GM19025 (cell line): ENCODE results near the gene PLCG2.
A peak's percentile ranks its signal among the peaks of the same experiment; 100 is the strongest.

Experiments
- ATAC-seq: cut with Tn5 transposase; IDR thresholded peaks from one replicate; pipeline ENCODE4 v1.9.1; 2021; ENCODE audit warnings: mild to moderate bottlenecking, low read depth, moderate library complexity; ENCODE audit not compliant: unreplicated experiment

The PLCG2 gene

DNA sequence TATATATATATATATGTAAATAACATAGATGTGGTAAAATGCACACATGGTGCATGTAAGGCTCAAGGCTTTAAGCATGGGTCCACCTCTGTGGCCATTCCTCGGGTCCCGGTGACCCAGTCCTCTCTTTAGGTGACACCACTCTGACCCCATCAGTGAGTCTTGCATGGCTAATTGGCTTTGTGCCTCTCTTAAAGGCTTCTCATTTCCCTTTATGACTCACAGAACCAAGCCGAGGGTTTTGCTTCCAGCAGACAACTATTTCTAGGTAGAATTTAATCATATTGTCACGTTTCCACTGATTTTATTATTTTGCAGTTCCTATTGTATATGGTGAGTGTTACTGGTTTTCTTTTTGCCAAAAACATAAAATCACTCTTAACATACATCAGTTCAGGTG is 59.7 kb downstream of the PLCG2 start:
- no peak for ATAC-seq

DNA sequence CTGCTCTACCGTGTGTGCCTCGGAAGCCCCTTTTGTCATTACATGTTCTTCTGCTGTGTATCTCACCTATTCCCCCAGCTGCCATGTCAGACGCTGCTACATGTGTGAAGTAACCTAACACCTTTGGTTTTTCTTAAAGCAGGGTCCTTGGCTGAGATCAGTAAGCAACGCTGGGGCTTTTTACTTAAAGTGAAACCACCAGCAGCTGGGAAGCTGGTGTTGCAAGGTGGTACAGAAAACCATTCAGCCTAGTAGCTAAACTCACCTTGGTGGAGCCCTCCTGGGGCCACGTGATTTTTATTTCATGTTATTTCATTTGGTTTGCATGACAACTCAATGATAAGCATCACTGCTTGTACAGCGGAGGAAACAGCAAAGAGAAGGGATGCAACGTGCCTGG is 62.6 kb downstream of the PLCG2 start:
- peak; percentile 64 for ATAC-seq

DNA sequence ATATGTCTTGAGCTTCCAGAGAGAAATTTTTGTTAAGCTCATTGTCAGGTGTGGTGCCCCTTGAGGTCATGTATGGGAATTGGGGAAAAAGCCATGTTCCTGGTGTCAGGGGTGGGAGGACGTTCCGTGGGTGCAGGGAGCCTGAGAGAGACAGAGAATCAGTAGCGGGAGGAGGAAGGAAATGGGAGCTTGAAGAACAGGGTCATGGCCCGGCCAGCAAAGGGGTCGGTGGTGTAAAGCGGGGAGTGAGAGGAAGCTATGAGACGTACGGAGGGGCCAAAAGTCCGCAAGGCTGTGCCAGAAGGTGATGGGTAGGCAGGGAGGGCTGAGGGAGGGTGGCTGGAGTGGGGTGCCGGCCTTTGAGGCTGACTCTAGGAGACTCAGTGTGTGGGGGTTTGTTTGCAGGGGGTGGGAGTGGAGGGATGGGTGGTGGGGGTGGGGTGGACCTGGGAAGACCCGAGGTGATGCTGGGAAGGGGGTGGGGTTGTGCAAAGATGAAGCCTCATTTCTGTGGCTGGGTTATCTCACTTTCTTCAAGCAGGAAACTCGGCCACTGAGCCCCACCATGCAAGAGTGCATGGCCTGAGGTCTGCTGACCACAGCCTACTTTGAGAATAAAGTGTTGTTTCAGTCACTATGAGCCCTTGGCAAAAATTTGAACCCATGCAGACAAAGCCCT is 63.6 kb downstream of the PLCG2 start:
- ATAC-seq, result no peak

- ATAC-seq, result no peak
These were observed 64.1 kb downstream of the PLCG2 start for GRCh38 chr16:81843243-81843582.

GRCh38 chr16:81843683-81844082 is 64.6 kb downstream of the PLCG2 start:
- ATAC-seq, result no peak

DNA sequence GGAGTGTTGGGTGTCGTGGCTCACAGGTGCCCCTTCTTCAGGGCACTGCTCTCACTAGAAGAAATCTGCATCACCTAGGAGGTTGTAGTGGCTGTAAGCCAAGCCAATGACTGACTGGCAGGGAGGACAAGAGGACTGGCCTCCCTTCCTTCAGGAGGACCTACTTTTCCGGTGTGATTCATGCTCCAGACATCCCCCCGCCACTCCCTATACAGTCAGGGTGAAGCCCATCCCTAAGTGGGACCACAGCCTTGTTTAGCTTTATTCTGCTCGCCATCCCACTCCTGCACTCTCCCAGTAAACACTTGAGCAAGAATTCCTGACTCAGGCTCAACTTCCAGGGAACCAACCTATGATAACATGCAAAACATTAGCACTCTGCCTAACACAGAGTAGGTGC is 67.0 kb downstream of the PLCG2 start:
- no peak for ATAC-seq

GRCh38 chr16:81848306-81848853 is 69.3 kb downstream of the PLCG2 start:
- no peak for ATAC-seq

DNA sequence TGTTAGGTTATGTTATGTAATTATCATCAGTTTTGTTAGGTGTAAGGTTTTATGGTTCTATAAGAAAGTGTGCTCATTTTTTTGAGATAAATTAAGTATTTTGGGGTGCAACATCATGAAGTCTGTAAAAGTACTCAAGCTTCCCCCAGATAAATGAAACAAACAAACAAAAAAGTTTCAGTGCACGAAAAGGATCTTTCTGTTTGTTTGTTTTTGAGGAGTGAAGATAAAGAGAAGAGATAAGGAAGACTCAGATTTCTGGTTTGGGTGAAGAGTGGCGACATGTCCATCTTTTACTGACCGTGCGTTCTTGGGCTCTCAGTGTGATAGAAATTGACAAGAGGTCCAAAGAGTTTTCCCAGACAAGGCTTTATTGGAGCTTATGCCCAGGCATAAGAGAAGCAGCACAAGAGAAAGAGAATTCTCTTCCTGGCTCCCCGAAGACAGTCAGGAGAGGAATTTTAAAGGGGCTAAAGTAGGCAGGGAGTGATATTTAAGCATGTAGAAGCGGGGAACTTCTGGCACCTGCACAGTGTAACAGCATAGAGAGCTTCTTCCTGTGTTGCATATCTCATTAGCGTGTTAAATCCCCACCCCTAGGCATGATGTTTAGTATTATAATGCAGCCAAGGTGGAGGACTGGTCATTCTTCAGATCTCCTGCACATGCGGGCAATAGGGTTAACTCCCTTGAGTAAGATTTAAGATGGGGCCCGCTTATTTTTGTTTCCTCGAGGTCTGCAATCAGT is 71.3 kb downstream of the PLCG2 start:
- ATAC-seq, result no peak

- no peak for ATAC-seq
These were observed 73.3 kb downstream of the PLCG2 start for GRCh38 chr16:81852347-81852746.

- no peak for ATAC-seq
These were observed 76.6 kb downstream of the PLCG2 start for GRCh38 chr16:81855552-81856153.

- no peak for ATAC-seq
These were observed 81.5 kb downstream of the PLCG2 start for GRCh38 chr16:81860287-81861266.

GRCh38 chr16:81861503-81861902 is 82.4 kb downstream of the PLCG2 start:
- ATAC-seq, result no peak

DNA sequence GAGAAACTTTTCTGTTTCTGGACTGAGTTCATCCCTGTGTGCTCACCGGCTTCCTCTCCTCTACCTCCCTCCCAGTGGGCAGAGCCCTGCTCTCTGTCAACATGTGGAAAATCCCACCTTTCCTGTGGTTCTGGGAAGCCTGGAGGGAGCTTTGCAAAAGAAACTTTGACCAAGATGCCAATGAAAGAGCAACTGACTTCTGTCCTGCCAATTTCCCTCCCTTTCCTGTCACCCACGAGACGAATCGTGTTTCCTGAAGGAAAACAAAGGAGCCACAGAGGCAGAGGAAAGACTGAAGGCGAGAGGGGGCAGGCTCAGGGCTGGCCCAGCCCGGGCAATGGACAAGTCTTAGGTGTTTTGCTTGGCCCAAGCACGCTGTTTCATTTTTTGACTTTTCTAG is 82.8 kb downstream of the PLCG2 start:
- ATAC-seq, result no peak

DNA sequence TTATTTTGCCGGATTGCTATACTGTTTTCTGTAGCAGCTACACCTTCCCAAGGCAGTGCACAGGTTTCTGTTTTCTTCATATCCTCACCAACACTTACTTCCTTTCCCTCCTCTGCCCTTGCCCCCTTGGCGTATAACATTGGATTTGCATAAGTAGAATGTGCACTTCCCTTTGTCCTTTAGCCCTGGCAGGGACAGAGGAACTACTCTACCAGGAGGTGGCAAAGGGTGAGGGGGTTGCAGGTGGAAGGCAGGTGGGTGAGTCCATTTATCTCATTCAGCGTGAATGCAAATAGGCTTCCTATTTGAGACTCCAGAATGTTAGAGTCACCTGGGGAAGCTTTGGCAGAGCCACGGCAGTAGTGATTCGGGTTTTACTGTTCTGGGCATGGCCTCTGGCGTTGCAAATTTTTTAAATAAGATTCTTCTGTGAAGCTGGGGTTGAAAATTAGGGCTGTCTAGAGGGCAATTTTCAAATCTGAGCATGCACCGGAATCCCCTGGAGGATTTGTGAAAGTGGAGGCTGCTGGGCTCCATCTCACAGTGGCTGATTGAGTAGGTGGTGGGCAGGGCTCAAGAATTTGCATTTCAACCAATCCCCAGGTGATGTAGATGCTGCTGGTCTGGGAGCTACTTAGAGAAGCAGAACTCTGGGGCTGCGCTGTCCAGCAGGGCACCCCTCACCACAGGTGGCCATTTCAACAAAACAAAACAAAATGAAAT is 84.7 kb downstream of the PLCG2 start:
- ATAC-seq, result peak; percentile 66

DNA sequence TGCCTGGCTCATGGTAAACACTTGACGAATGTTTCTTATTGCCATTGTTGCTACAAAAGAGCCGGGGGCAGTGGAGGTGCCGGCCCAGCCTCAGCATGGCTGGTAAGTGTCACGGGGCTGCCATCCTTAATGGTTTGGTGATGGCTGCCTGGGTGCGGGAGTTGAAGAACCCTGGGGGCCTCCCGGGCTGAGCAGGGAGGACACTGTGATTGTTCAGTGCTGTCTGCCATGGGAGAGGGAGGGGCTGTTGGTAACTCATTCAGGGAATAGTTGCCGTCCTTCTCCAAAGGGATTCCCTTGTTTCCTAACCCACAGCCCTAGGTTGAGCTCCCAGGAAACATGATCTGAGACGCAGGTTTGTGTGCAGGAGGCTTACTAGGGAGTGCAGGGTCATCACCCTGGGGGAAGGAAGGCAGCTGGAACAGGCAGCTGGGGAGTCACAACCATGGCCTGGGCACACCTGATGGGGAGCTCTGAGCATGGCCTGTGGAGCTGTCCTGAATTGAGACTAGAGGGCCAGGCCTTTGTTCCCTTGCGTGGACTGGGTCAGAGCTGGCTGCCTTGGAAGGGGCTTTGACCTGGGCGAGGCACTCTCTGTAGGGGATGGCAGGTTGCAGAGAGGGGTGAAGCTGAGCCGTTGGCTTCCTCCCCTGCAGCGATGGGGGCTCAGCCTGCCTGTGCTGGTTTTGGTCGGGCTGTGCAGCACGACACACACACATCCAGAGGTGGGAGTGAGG is 85.7 kb downstream of the PLCG2 start:
- ATAC-seq, result no peak

- peak; percentile 40 for ATAC-seq
These were observed 87.8 kb downstream of the PLCG2 start for GRCh38 chr16:81866820-81867440.

DNA sequence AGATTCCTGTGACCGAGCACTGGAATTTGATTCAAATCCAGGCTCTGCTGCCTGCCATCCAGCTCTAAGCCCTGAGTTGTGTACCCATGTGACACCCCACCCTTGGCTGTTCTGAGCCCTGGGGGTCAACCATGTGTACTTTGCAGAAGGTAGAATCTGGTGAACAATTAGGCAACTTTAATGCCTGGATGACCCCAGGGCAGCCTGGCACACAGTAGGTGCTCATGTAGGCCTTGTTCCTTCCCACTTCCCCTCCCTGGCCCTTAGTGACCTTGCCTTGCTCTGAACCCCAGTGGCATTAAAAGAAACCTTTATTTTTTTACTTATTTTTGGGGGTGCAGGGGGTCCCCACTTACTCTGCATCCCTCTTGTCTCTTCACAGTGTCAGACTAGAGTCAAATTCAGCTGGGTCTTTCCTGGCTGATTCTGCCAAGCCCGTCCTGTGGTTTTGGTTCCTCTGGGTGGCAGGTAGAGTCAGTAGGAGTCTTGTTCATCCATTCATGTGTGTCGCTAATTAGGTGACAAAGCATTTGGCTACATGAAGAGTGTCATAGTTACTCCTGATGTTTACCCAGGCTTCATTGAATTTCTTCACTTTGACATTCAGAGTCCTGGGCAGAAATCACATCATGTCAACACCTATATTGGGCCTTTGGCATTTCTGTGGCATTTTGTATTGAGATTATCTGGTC is 89.1 kb downstream of the PLCG2 start:
- ATAC-seq, result no peak

- no peak for ATAC-seq
These were observed 90.2 kb downstream of the PLCG2 start for GRCh38 chr16:81869326-81869725.
